B cell (primary cell): ENCODE measurements around the gene ATF3. TPM values are rescaled to one million over a fixed set of nuclear protein-coding genes. Genes with fewer than 3 reads are reported as not detected.

Source experiments
- ATAC-seq: fragments of 200-7000 bp; cut with Tn5 transposase; one replicate; pipeline ENCODE4 v1.10.0; 2021; ENCODE audit warnings: low read depth, mild to moderate bottlenecking, moderate number of reproducible peaks, moderate library complexity
- CTCF ChIA-PET: fragments of 350-600 bp; sonication (Branson Sonifier 250); formaldehyde crosslinking; loops from one replicate; lab custom pipeline; 2021; ENCODE audit warnings: antibody characterized with exemption, inconsistent platforms; lab: Charles Lee
- POLR2A ChIA-PET: fragments of 350-600 bp; sonication (Branson Sonifier 250); formaldehyde crosslinking; loops from one replicate; lab custom pipeline; 2021; ENCODE audit warnings: antibody characterized with exemption; lab: Charles Lee
- DNase-seq: peaks from one replicate; pipeline ENCODE4 v3.0.0; 2013
- H2AFZ ChIP-seq: 2 replicates; pipeline ENCODE4 v1.6.1; 2012; ENCODE audit warnings: mild to moderate bottlenecking, low read depth, low read length; ENCODE audit not compliant: insufficient read depth, poor library complexity, severe bottlenecking
- H3K27ac ChIP-seq, 2 donors: 1 replicate in 1 of 2; 2 replicates in 1 of 2; pipeline ENCODE4 v1.5.1; 2012 to 2013; ENCODE audit warnings: low read length in 2 of 2, mild to moderate bottlenecking in 2 of 2, moderate library complexity in 1 of 2
- H3K27me3 ChIP-seq, 4 experiments: fragments of 200-600 bp in 1 of 4; sonication (generic) in 1 of 4; replicated peaks in 1 of 4; 1 replicate in 2 of 4; 2 replicates in 2 of 4; pipeline versions ENCODE4 v1.6.1 to v1.7.0; 2013 to 2016; ENCODE audit warnings: low read length in 3 of 4, mild to moderate bottlenecking in 2 of 4, mixed read lengths in 1 of 4, moderate library complexity in 1 of 4; ENCODE audit not compliant: insufficient read depth in 4 of 4, control insufficient read depth in 3 of 4; ENCODE audit errors: control extremely low read depth in 1 of 4
- H3K36me3 ChIP-seq, 2 experiments: replicated peaks in 1 of 2; 1 replicate in 1 of 2; 2 replicates in 1 of 2; pipeline versions ENCODE4 v1.6.1 to v1.7.1; 2013; ENCODE audit warnings: low read length in 1 of 2; ENCODE audit not compliant: insufficient read depth in 2 of 2, control insufficient read depth in 1 of 2; ENCODE audit errors: control extremely low read depth in 1 of 2, extremely low read depth in 1 of 2
- H3K4me1 ChIP-seq, 2 donors: fragments of 200-600 bp in 1 of 2; sonication (generic) in 1 of 2; 1 replicate in 1 of 2; 2 replicates in 1 of 2; pipeline versions ENCODE4 v1.5.1 to v1.6.1; 2013 to 2017; ENCODE audit warnings: low read length in 2 of 2; ENCODE audit not compliant: control insufficient read depth in 2 of 2, insufficient read depth in 2 of 2
- H3K4me2 ChIP-seq: replicated peaks from 2 replicates; pipeline ENCODE3; 2012; ENCODE audit warnings: mild to moderate bottlenecking, low read depth, low read length; ENCODE audit not compliant: poor library complexity, severe bottlenecking
- H3K4me3 ChIP-seq, 5 experiments: fragments of 200-600 bp in 1 of 5; sonication (generic) in 1 of 5; 1 replicate in 3 of 5; 2 replicates in 2 of 5; pipeline versions ENCODE4 v1.5.1 to v1.7.0; 2011 to 2016; ENCODE audit warnings: low read length in 4 of 5, mild to moderate bottlenecking in 4 of 5, low read depth in 2 of 5, control low read depth in 1 of 5, moderate library complexity in 1 of 5; ENCODE audit not compliant: insufficient read depth in 1 of 5; ENCODE audit errors: control extremely low read depth in 1 of 5, extremely low read depth in 1 of 5
- H3K79me2 ChIP-seq: fragments of 200-600 bp; sonication (generic); one replicate; pipeline ENCODE4 v1.6.0; 2016; ENCODE audit warnings: low read length; ENCODE audit not compliant: control insufficient read depth, insufficient read depth
- H3K9ac ChIP-seq: fragments of 200-600 bp; sonication (generic); 2 replicates; pipeline ENCODE4 v1.6.1; 2017; ENCODE audit warnings: mild to moderate bottlenecking, low read length, moderate library complexity
- H3K9me3 ChIP-seq, 3 donors: one replicate each; pipeline versions ENCODE4 v1.6.1 to v1.7.1; 2013; ENCODE audit warnings: low read length in 2 of 3; ENCODE audit not compliant: control insufficient read depth in 2 of 3, insufficient read depth in 1 of 3; ENCODE audit errors: control extremely low read depth in 1 of 3
- H4K20me1 ChIP-seq: 2 replicates; pipeline ENCODE4 v1.6.0; 2012; ENCODE audit warnings: mild to moderate bottlenecking, low read length; ENCODE audit not compliant: insufficient read depth, control insufficient read depth, poor library complexity, severe bottlenecking
- H3K27ac Mint-ChIP-seq: one replicate; pipeline ENCODE4 v1.8.0; 2021; ENCODE audit warnings: mixed read lengths
- H3K27me3 Mint-ChIP-seq: one replicate; pipeline ENCODE4 v1.8.0; 2021; ENCODE audit warnings: mixed read lengths
- H3K4me1 Mint-ChIP-seq: one replicate; pipeline ENCODE4 v1.8.0; 2021; ENCODE audit warnings: mixed read lengths
- H3K4me3 Mint-ChIP-seq: one replicate; pipeline ENCODE4 v1.8.0; 2021; ENCODE audit warnings: mixed read lengths
- H3K9me3 Mint-ChIP-seq: one replicate; pipeline ENCODE4 v1.8.0; 2022; ENCODE audit warnings: mixed read lengths; ENCODE audit not compliant: insufficient read depth
- EZH2 ChIP-seq: IDR thresholded peaks from 2 replicates; pipeline ENCODE4 v1.6.1; 2012; ENCODE audit warnings: borderline replicate concordance, low read depth, mild to moderate bottlenecking, moderate library complexity, low read length; ENCODE audit not compliant: insufficient read depth, poor library complexity, severe bottlenecking
- WGBS: methylation state at CpG from one replicate; pipeline ENCODE4 v1.1.5; 2013; ENCODE audit warnings: missing lambda C conversion rate; ENCODE audit not compliant: insufficient coverage; 5-methylcytosine and 5-hydroxymethylcytosine counted together
- intact Hi-C: fragments of 100-400 bp; cut with micrococcal nuclease; formaldehyde crosslinking; loops from one replicate; pipeline ENCODE4 v1.10.0; 2022
- polyA plus RNA-seq: library from polyadenylated mRNA; depleted of rRNA; stranded (reverse); fragments of >200 nt; gene quantifications from 2 replicates; pipeline ENCODE4 v1.2.3, GENCODE V29; 2012
- total RNA-seq, 2 donors: library from RNA; stranded (reverse); fragments of 120-200 nt in 1 of 2; gene quantifications; 1 replicate in 1 of 2; 2 replicates in 1 of 2; pipeline versions ENCODE4 v1.2.3 to v1.2.4, GENCODE V29; 2013 to 2022
- TF ChIP-seq, protein P1 (sequence below): fragments of 200-600 bp; IDR thresholded peaks from one replicate; pipeline ENCODE4 v1.8.0; 2022; ENCODE audit warnings: antibody characterized with exemption, mild to moderate bottlenecking

ATF3 gene
- total and polyA plus RNA-seq, 2 donors (not counting 1 experiment from before 2014, with no cell fraction given) = 4.5 to 42.3 TPM

DNA sequence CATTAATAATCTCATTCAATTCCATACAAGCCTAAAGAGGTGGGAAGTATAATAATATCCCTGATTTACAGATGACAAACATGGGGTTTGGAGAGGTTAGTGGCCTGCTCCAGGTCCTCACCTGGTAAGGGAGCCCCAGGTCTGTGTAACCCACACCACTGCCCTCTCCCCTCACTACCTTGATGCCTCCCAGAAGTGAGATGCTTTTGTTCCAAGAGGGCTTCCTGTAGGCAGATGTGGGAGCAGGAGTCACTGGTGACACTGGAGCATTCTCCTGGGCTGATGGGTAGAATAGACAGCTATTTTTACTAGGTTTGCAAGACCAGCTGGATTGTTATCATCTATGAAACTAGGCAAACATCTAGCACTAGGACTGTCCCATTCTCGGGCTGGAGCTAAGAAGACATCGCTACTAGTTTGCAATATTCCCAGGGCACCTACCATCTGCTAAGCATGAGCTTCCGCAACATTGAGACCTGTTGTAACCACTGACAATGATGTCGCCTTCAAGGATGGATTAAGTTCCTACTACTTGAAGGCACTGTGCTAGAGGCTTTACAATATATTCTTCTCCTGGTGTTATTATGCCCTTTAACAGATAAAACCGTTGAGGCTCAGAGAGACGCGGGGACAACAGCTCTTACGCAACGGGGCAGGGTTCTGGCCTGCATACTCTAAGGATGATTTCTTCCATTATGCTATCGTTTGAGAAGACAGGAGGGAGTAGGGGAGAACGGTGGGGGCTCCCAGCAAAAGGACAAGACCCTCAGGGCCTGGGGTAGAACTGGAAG, 56.0 kb downstream of the ATF3 start:
- no peak overlapping the region for H3K9ac ChIP-seq
- Mint-ChIP-seq H3K4me1 (peaks cover 16% of the 10 kb centered on the region), H3K9me3 (no peaks in the 10 kb centered on the region), H3K27ac (no peak overlapping the region), H3K4me3 (no peak overlapping the region), H3K27me3 (no peaks in the 10 kb centered on the region)
- peak overlapping the region; percentile 80 for H2AFZ ChIP-seq
- no peaks in the 10 kb centered on the region for H3K36me3 ChIP-seq
- CTCF ChIA-PET = interaction anchor here (0.6 to 2.9 kb wide), 50 partner anchors 9 to 600 kb away, joined by 3 to 90 read pairs (median 4); partner anchors contain the start of genes NSL1 and TATDN3
- H3K4me2 ChIP-seq = no peak overlapping the region
- H4K20me1 ChIP-seq = no peaks in the 10 kb centered on the region
- 95% methylated on average over 9 of the region's 11 CpGs for WGBS
- H3K4me3 ChIP-seq = no peak overlapping the region
- DNase-seq (no peak), ATAC-seq (no peak)
- peaks cover 0 to 6% (median 0%) of the 10 kb centered on the region in 4 experiments for H3K27me3 ChIP-seq
- intact Hi-C loops = loop anchor here (1.0 kb wide), 4 partner anchors 36 to 331 kb away; no protein-coding TSS in a partner anchor
- H3K27ac ChIP-seq = no peak overlapping the region
- POLR2A ChIA-PET = no interaction called here
- TF ChIP-seq EZH2 = no peak
- TF ChIP-seq, protein P1, sequence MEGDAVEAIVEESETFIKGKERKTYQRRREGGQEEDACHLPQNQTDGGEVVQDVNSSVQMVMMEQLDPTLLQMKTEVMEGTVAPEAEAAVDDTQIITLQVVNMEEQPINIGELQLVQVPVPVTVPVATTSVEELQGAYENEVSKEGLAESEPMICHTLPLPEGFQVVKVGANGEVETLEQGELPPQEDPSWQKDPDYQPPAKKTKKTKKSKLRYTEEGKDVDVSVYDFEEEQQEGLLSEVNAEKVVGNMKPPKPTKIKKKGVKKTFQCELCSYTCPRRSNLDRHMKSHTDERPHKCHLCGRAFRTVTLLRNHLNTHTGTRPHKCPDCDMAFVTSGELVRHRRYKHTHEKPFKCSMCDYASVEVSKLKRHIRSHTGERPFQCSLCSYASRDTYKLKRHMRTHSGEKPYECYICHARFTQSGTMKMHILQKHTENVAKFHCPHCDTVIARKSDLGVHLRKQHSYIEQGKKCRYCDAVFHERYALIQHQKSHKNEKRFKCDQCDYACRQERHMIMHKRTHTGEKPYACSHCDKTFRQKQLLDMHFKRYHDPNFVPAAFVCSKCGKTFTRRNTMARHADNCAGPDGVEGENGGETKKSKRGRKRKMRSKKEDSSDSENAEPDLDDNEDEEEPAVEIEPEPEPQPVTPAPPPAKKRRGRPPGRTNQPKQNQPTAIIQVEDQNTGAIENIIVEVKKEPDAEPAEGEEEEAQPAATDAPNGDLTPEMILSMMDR = no peak
- peaks cover 6 to 22% of the 10 kb centered on the region in 2 donors for H3K4me1 ChIP-seq
- no peaks in the 10 kb centered on the region for H3K79me2 ChIP-seq
- no peaks in the 10 kb centered on the region for H3K9me3 ChIP-seq
